ENCODE results near the gene GREB1L.

The GREB1L gene

GRCh38 chr18:21255211-21255610 is 13.2 kb downstream of the GREB1L start:
- in situ Hi-C loops (cut with HindIII; ENCODE audit: low pct_ligation_motif_present, low sequenced_read_pairs) = no loop called here
- Histone ChIP-seq H3K36me3 (replicated peaks) (no peaks in the 10 kb centered on the region), H3K27me3 (replicated peaks) (peaks cover 1% of the 10 kb centered on the region), H3K4me3 (ENCODE audit: low read depth, low read length) (no peak overlapping the region), H3K27ac (no peak overlapping the region)
- no peak for DNase-seq
- no peak for TF ChIP-seq CTCF (IDR thresholded peaks at IDR 0.05; ENCODE audit: low read depth, low read length, missing control alignments)

GRCh38 chr18:21257386-21257785 is 15.4 kb downstream of the GREB1L start:
- in situ Hi-C loops (cut with HindIII; ENCODE audit: low pct_ligation_motif_present, low sequenced_read_pairs) = no loop called here
- no peak overlapping the region for H3K27ac ChIP-seq
- TF ChIP-seq CTCF (IDR thresholded peaks at IDR 0.05; ENCODE audit: low read depth, low read length, missing control alignments) = no peak
- no peak overlapping the region for H3K4me3 ChIP-seq (ENCODE audit: low read depth, low read length)
- no peaks in the 10 kb centered on the region for H3K36me3 ChIP-seq (replicated peaks)
- peaks cover 2% of the 10 kb centered on the region for H3K27me3 ChIP-seq (replicated peaks)
- no peak for DNase-seq

GRCh38 chr18:21260621-21261020 is 18.6 kb downstream of the GREB1L start:
- no peak for DNase-seq
- no peak overlapping the region for H3K27ac ChIP-seq
- in situ Hi-C loops (cut with HindIII; ENCODE audit: low pct_ligation_motif_present, low sequenced_read_pairs) = no loop called here
- TF ChIP-seq CTCF (IDR thresholded peaks at IDR 0.05; ENCODE audit: low read depth, low read length, missing control alignments) = no peak
- no peaks in the 10 kb centered on the region for H3K36me3 ChIP-seq (replicated peaks)
- no peak overlapping the region for H3K4me3 ChIP-seq (ENCODE audit: low read depth, low read length)
- peaks cover 2% of the 10 kb centered on the region for H3K27me3 ChIP-seq (replicated peaks)

- no peak for TF ChIP-seq CTCF (IDR thresholded peaks at IDR 0.05; ENCODE audit: low read depth, low read length, missing control alignments)
These were observed 19.3 kb downstream of the GREB1L start for GRCh38 chr18:21261352-21261751.

GRCh38 chr18:21262244-21262643 is 20.2 kb downstream of the GREB1L start:
- DNase-seq = no peak
- Histone ChIP-seq H3K27me3 (replicated peaks) (peaks cover 5% of the 10 kb centered on the region), H3K36me3 (replicated peaks) (no peaks in the 10 kb centered on the region), H3K4me3 (ENCODE audit: low read depth, low read length) (no peak overlapping the region), H3K27ac (no peak overlapping the region)
- no peak for TF ChIP-seq CTCF (IDR thresholded peaks at IDR 0.05; ENCODE audit: low read depth, low read length, missing control alignments)
- in situ Hi-C loops (cut with HindIII; ENCODE audit: low pct_ligation_motif_present, low sequenced_read_pairs) = no loop called here

More at GRCh38 chr18:21261352-21261751, 19.3 kb downstream of the GREB1L start:
- Histone ChIP-seq H3K36me3 (replicated peaks) (no peaks in the 10 kb centered on the region), H3K27ac (no peak overlapping the region), H3K4me3 (ENCODE audit: low read depth, low read length) (no peak overlapping the region), H3K27me3 (replicated peaks) (peaks cover 5% of the 10 kb centered on the region)
- no peak for DNase-seq
- in situ Hi-C loops (cut with HindIII; ENCODE audit: low pct_ligation_motif_present, low sequenced_read_pairs) = no loop called here

GRCh38 chr18:21262979-21263378 is 20.9 kb downstream of the GREB1L start:
- DNase-seq = no peak
- in situ Hi-C loops (cut with HindIII; ENCODE audit: low pct_ligation_motif_present, low sequenced_read_pairs) = no loop called here
- Histone ChIP-seq H3K4me3 (ENCODE audit: low read depth, low read length) (no peak overlapping the region), H3K27ac (no peak overlapping the region), H3K27me3 (replicated peaks) (peaks cover 5% of the 10 kb centered on the region), H3K36me3 (replicated peaks) (no peaks in the 10 kb centered on the region)
- TF ChIP-seq CTCF (IDR thresholded peaks at IDR 0.05; ENCODE audit: low read depth, low read length, missing control alignments) = no peak

Data from brain microvascular endothelial cell (primary cell).